Keratinocyte (primary cell): ENCODE measurements around the gene HABP2. TPM values are rescaled to one million over a fixed set of nuclear protein-coding genes. Genes with fewer than 3 reads are reported as not detected.

Experiments used
- DNase-seq: peaks from one replicate; pipeline ENCODE4 v3.0.0-alpha.2; 2011; ENCODE audit warnings: low read depth, missing footprints, low spot score
- FAIRE-seq: peaks from 2 replicates; lab custom pipeline; 2011; peaks lifted over from hg19 to GRCh38; lab: Jason Lieb, UNC
- H2AFZ ChIP-seq: 2 replicates; pipeline ENCODE4 v1.6.0; 2012; ENCODE audit warnings: low read length, control low read depth, inconsistent platforms; ENCODE audit not compliant: control insufficient read depth
- H3K27ac ChIP-seq: 2 replicates; pipeline ENCODE4 v1.5.1; 2011; ENCODE audit warnings: low read length; ENCODE audit not compliant: control insufficient read depth, insufficient read depth
- H3K27me3 ChIP-seq: 3 replicates; pipeline ENCODE4 v1.6.0; 2011; ENCODE audit warnings: low read length; ENCODE audit not compliant: control insufficient read depth, insufficient read depth; ENCODE audit errors: extremely low read depth
- H3K36me3 ChIP-seq, 2 experiments: 2 replicates in 1 of 2; 3 replicates in 1 of 2; pipeline ENCODE4 v1.5.1; 2011; ENCODE audit warnings: low read length in 2 of 2, mild to moderate bottlenecking in 1 of 2; ENCODE audit not compliant: control insufficient read depth in 2 of 2, insufficient read depth in 2 of 2; ENCODE audit errors: extremely low read depth in 1 of 2
- H3K4me1 ChIP-seq: 3 replicates; pipeline ENCODE4 v1.5.1; 2011; ENCODE audit warnings: low read length; ENCODE audit not compliant: control insufficient read depth, insufficient read depth; ENCODE audit errors: extremely low read depth
- H3K4me2 ChIP-seq: 3 replicates; pipeline ENCODE4 v1.6.0; 2011; ENCODE audit warnings: low read depth, low read length; ENCODE audit not compliant: control insufficient read depth, insufficient read depth; ENCODE audit errors: extremely low read depth
- H3K4me3 ChIP-seq, 3 experiments: fragments of 200-600 bp in 1 of 3; sonication (generic) in 1 of 3; 2 replicates in 2 of 3; 3 replicates in 1 of 3; pipeline ENCODE4 v1.5.1; 2011 to 2016; ENCODE audit warnings: low read length in 3 of 3, mild to moderate bottlenecking in 3 of 3, control low read depth in 2 of 3, inconsistent platforms in 1 of 3, low read depth in 1 of 3, mixed read lengths in 1 of 3, mixed run types in 1 of 3, moderate library complexity in 1 of 3; ENCODE audit not compliant: control insufficient read depth in 2 of 3, insufficient read depth in 2 of 3; ENCODE audit errors: extremely low read depth in 1 of 3
- H3K79me2 ChIP-seq: 2 replicates; pipeline ENCODE4 v1.6.0; 2012; ENCODE audit warnings: low read length; ENCODE audit not compliant: control insufficient read depth, insufficient read depth
- H3K9ac ChIP-seq: 3 replicates; pipeline ENCODE4 v1.6.0; 2011; ENCODE audit warnings: low read length; ENCODE audit not compliant: control insufficient read depth, insufficient read depth; ENCODE audit errors: extremely low read depth
- H3K9me1 ChIP-seq: 3 replicates; pipeline ENCODE4 v1.6.0; 2011; ENCODE audit warnings: low read length; ENCODE audit not compliant: control insufficient read depth, insufficient read depth; ENCODE audit errors: extremely low read depth
- H3K9me3 ChIP-seq: 2 replicates; pipeline ENCODE4 v1.5.1; 2012; ENCODE audit warnings: low read depth, low read length; ENCODE audit not compliant: control insufficient read depth
- H4K20me1 ChIP-seq: 3 replicates; pipeline ENCODE4 v1.6.0; 2011; ENCODE audit warnings: low read length; ENCODE audit not compliant: control insufficient read depth, insufficient read depth; ENCODE audit errors: extremely low read depth
- EZH2 ChIP-seq: IDR thresholded peaks from one replicate; pipeline ENCODE4 v1.6.1; 2012; ENCODE audit warnings: inconsistent platforms, mild to moderate bottlenecking, low read length, moderate library complexity
- dilution Hi-C: fragments of 300-500 bp; cut with MboI; formaldehyde crosslinking; loops from one replicate; pipeline ENCODE4 v1.7.0; 2020; ENCODE audit warnings: low sequenced_read_pairs; ENCODE audit not compliant: extremely low pct_ligation_motif_present
- polyA plus RNA-seq, 5 experiments: library from polyadenylated mRNA; depleted of rRNA in 3 of 5; stranded (reverse) in 3 of 5; stranded (forward) in 1 of 5; unstranded in 1 of 5; fragments of >200 nt; gene quantifications; 1 replicate in 1 of 5; 2 replicates in 3 of 5; 3 replicates in 1 of 5; pipeline versions ENCODE4 v1.2.1 to v1.2.3, GENCODE V29; 2011 to 2012; ENCODE audit warnings: missing spikeins in 2 of 5, low read depth in 1 of 5, low replicate concordance in 1 of 5
- TF ChIP-seq, protein P1 (sequence below), 3 experiments: IDR thresholded peaks in 1 of 3; conservative IDR thresholded peaks in 1 of 3; optimal IDR thresholded peaks in 1 of 3; 2 replicates in 2 of 3; 3 replicates in 1 of 3; pipeline versions ENCODE3 to v1.5.1; 2011; ENCODE audit warnings: low read length in 3 of 3, mild to moderate bottlenecking in 3 of 3, moderate library complexity in 2 of 3, control low read depth in 1 of 3, inconsistent platforms in 1 of 3; ENCODE audit not compliant: insufficient read depth in 2 of 3; ENCODE audit errors: extremely low read depth in 1 of 3

Gene HABP2
- polyA plus RNA-seq, 1 donor (not counting 4 experiments of a cell fraction or from before 2014, with no cell fraction given): not detected

DNA sequence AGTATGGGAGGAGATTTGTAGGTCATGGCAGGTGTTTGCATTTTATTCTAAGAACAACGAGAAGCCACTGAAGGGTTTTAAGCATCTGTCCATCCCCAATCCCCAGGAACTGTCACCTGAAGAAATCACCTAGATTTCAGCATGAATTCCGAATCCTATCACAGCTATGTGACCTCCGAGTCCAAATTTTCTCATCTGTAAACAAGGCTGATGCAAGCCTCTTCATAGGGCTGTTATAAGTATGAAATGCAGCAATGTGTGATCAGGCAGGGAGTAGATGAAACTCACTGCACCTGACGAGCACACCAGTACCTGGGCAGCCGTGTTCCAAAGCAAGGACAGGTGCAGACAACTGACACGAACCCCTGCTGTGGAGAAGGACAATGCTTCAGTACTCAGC, 14.0 kb downstream of the HABP2 start:
- no peak for FAIRE-seq
- dilution Hi-C loops: no loop called here

DNA sequence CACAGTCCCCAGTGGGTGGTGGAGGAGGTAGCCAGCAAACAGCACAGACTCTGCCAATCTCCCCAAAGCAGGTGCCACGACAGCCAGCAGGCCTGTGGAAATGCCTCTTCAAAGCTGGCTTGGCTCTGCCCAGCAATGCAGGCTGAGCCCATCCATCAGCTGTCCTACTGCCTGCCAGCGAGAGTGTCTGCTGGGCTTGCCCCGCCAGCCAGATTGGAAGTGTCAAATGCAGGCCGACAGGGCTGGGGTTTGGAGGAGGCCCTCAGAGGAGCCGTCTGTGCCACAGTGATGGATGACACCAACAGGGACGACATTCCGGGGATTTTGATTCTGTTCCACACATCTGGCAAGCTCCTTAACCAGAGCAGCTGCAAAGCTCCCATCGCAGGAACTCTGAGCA, 16.7 kb downstream of the HABP2 start:
- H3K27ac ChIP-seq: no peak overlapping the region
- H3K4me2 ChIP-seq: no peak overlapping the region
- no peaks in the 10 kb centered on the region for H3K36me3 ChIP-seq
- H3K9me1 ChIP-seq: no peaks in the 10 kb centered on the region
- H3K4me1 ChIP-seq: no peaks in the 10 kb centered on the region
- H3K9ac ChIP-seq: no peak overlapping the region
- H3K79me2 ChIP-seq: no peaks in the 10 kb centered on the region
- no peaks in the 10 kb centered on the region for H3K27me3 ChIP-seq
- H2AFZ ChIP-seq: no peak overlapping the region
- H4K20me1 ChIP-seq: no peaks in the 10 kb centered on the region
- no peak overlapping the region for H3K4me3 ChIP-seq
- dilution Hi-C loops: no loop called here
- no peak for DNase-seq
- H3K9me3 ChIP-seq: no peaks in the 10 kb centered on the region
- FAIRE-seq: no peak
- TF ChIP-seq EZH2: no peak
- TF ChIP-seq, protein P1, sequence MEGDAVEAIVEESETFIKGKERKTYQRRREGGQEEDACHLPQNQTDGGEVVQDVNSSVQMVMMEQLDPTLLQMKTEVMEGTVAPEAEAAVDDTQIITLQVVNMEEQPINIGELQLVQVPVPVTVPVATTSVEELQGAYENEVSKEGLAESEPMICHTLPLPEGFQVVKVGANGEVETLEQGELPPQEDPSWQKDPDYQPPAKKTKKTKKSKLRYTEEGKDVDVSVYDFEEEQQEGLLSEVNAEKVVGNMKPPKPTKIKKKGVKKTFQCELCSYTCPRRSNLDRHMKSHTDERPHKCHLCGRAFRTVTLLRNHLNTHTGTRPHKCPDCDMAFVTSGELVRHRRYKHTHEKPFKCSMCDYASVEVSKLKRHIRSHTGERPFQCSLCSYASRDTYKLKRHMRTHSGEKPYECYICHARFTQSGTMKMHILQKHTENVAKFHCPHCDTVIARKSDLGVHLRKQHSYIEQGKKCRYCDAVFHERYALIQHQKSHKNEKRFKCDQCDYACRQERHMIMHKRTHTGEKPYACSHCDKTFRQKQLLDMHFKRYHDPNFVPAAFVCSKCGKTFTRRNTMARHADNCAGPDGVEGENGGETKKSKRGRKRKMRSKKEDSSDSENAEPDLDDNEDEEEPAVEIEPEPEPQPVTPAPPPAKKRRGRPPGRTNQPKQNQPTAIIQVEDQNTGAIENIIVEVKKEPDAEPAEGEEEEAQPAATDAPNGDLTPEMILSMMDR (optimal IDR thresholded peaks at IDR 0.05 in 1 of 3, IDR thresholded peaks at IDR 0.05 in 1 of 3, conservative IDR thresholded peaks at IDR 0.05 in 1 of 3; ENCODE audit: extremely low read depth in 1 of 3, insufficient read depth in 2 of 3, low read length in 3 of 3): no peak

More for the DNA sequence above, 14.0 kb downstream of the HABP2 start:
- TF ChIP-seq EZH2: no peak
- TF ChIP-seq, protein P1 (optimal IDR thresholded peaks at IDR 0.05 in 1 of 3, IDR thresholded peaks at IDR 0.05 in 1 of 3, conservative IDR thresholded peaks at IDR 0.05 in 1 of 3; ENCODE audit: extremely low read depth in 1 of 3, insufficient read depth in 2 of 3, low read length in 3 of 3): no peak
- no peak for DNase-seq
- H2AFZ ChIP-seq: no peak overlapping the region
- H4K20me1 ChIP-seq: no peaks in the 10 kb centered on the region
- H3K9me3 ChIP-seq: no peaks in the 10 kb centered on the region
- H3K27ac ChIP-seq: no peak overlapping the region
- H3K36me3 ChIP-seq: no peaks in the 10 kb centered on the region
- H3K9me1 ChIP-seq: no peaks in the 10 kb centered on the region
- H3K79me2 ChIP-seq: no peaks in the 10 kb centered on the region
- H3K27me3 ChIP-seq: no peaks in the 10 kb centered on the region
- H3K4me3 ChIP-seq: no peak overlapping the region
- no peak overlapping the region for H3K9ac ChIP-seq
- H3K4me1 ChIP-seq: no peaks in the 10 kb centered on the region
- no peak overlapping the region for H3K4me2 ChIP-seq
